Mesenchymal stem cell (in vitro differentiated cells and primary cell): ENCODE data around the gene OR52E6.

Source experiments
- DNase-seq: peaks from one replicate; pipeline ENCODE4 v3.0.0-alpha.2; 2013
- H2AFZ ChIP-seq: one replicate; pipeline ENCODE4 v1.6.1; 2013; ENCODE audit warnings: low read depth, mild to moderate bottlenecking, control low read depth, inconsistent platforms, low read length, moderate library complexity
- H2AK5ac ChIP-seq: 2 replicates; pipeline ENCODE4 v1.6.1; 2013; ENCODE audit warnings: low read length, moderate library complexity, mild to moderate bottlenecking, inconsistent platforms; ENCODE audit not compliant: severe bottlenecking
- H2BK120ac ChIP-seq: one replicate; pipeline ENCODE4 v1.6.1; 2013; ENCODE audit warnings: low read depth, mild to moderate bottlenecking, inconsistent platforms, low read length, moderate library complexity
- H2BK12ac ChIP-seq, 2 experiments: one replicate each; pipeline ENCODE4 v1.6.1; 2013; ENCODE audit warnings: inconsistent platforms in 2 of 2, low read length in 2 of 2, mild to moderate bottlenecking in 2 of 2, moderate library complexity in 2 of 2, control low read depth in 1 of 2
- H2BK15ac ChIP-seq: one replicate; pipeline ENCODE4 v1.6.1; 2013; ENCODE audit warnings: mild to moderate bottlenecking, low read depth, inconsistent platforms; ENCODE audit not compliant: poor library complexity, severe bottlenecking
- H2BK5ac ChIP-seq: 2 replicates; pipeline ENCODE4 v1.6.1; 2013; ENCODE audit warnings: low read depth, mild to moderate bottlenecking, low read length, control low read depth, inconsistent platforms; ENCODE audit not compliant: poor library complexity, severe bottlenecking
- H3K14ac ChIP-seq, 2 experiments: one replicate each; pipeline ENCODE4 v1.6.1; 2013; ENCODE audit warnings: inconsistent platforms in 2 of 2, low read length in 2 of 2, control low read depth in 1 of 2, mild to moderate bottlenecking in 1 of 2, moderate library complexity in 1 of 2
- H3K18ac ChIP-seq, 2 experiments: one replicate each; pipeline ENCODE4 v1.6.1; 2013; ENCODE audit warnings: inconsistent platforms in 2 of 2, low read length in 2 of 2, control low read depth in 1 of 2, low read depth in 1 of 2, mild to moderate bottlenecking in 1 of 2
- H3K23ac ChIP-seq, 2 experiments: one replicate each; pipeline ENCODE4 v1.6.1; 2013; ENCODE audit warnings: inconsistent platforms in 2 of 2, low read length in 2 of 2, mild to moderate bottlenecking in 2 of 2, moderate library complexity in 2 of 2, control low read depth in 1 of 2
- H3K27ac ChIP-seq: 2 replicates; pipeline ENCODE4 v1.5.1; 2013; ENCODE audit warnings: mild to moderate bottlenecking, moderate library complexity, low read length, control low read depth, inconsistent platforms; ENCODE audit not compliant: poor library complexity, severe bottlenecking
- H3K27me3 ChIP-seq, 2 experiments: 2 replicates each; pipeline versions ENCODE4 v1.6.1 to v1.7.0; 2013; ENCODE audit warnings: low read length in 2 of 2, mild to moderate bottlenecking in 2 of 2, moderate library complexity in 2 of 2, control low read depth in 1 of 2, inconsistent platforms in 1 of 2; ENCODE audit not compliant: control insufficient read depth in 1 of 2, insufficient read depth in 1 of 2
- H3K36me3 ChIP-seq, 2 experiments: 2 replicates each; pipeline versions ENCODE4 v1.6.1 to v1.7.0; 2013; ENCODE audit warnings: low read length in 2 of 2, control low read depth in 1 of 2, inconsistent platforms in 1 of 2, low read depth in 1 of 2, mild to moderate bottlenecking in 1 of 2; ENCODE audit not compliant: insufficient read depth in 2 of 2, control insufficient read depth in 1 of 2
- H3K4ac ChIP-seq, 2 experiments: one replicate each; pipeline ENCODE4 v1.6.1; 2013; ENCODE audit warnings: inconsistent platforms in 2 of 2, low read length in 2 of 2, mild to moderate bottlenecking in 2 of 2, moderate library complexity in 2 of 2, control low read depth in 1 of 2, low read depth in 1 of 2
- H3K4me1 ChIP-seq: 2 replicates; pipeline ENCODE4 v1.6.1; 2013; ENCODE audit warnings: low read depth, low read length, control low read depth; ENCODE audit not compliant: control insufficient read depth, insufficient read depth
- H3K4me2 ChIP-seq: 2 replicates; pipeline ENCODE4 v1.6.1; 2013; ENCODE audit warnings: low read length, mild to moderate bottlenecking, inconsistent platforms; ENCODE audit not compliant: poor library complexity, severe bottlenecking
- H3K4me3 ChIP-seq, 2 experiments: 2 replicates each; pipeline versions ENCODE4 v1.5.1 to v1.7.0; 2013; ENCODE audit warnings: low read length in 2 of 2, mild to moderate bottlenecking in 2 of 2, control low read depth in 1 of 2, low read depth in 1 of 2; ENCODE audit not compliant: insufficient read depth in 1 of 2
- H3K79me1 ChIP-seq: replicated peaks from 2 replicates; pipeline ENCODE4 v1.6.1; 2013; ENCODE audit warnings: mild to moderate bottlenecking, control low read depth, low read length, inconsistent platforms; ENCODE audit not compliant: poor library complexity, severe bottlenecking
- H3K9ac ChIP-seq: 2 replicates; pipeline ENCODE4 v1.7.0; 2013; ENCODE audit warnings: mild to moderate bottlenecking, low read length, moderate library complexity
- H3K9me3 ChIP-seq: 2 replicates; pipeline ENCODE4 v1.7.0; 2013; ENCODE audit warnings: mild to moderate bottlenecking, low read length; ENCODE audit not compliant: control insufficient read depth
- H4K8ac ChIP-seq: one replicate; pipeline ENCODE4 v1.6.1; 2013; ENCODE audit warnings: inconsistent platforms, mild to moderate bottlenecking, low read length, moderate library complexity
- H4K91ac ChIP-seq: one replicate; pipeline ENCODE4 v1.6.1; 2013; ENCODE audit warnings: mild to moderate bottlenecking, low read length, inconsistent platforms
- WGBS: methylation state at CpG from one replicate; pipeline ENCODE4 v1.1.7; 2013; ENCODE audit warnings: mixed read lengths; 5-methylcytosine and 5-hydroxymethylcytosine counted together

Gene OR52E6

GRCh38 chr11:5815534-5815933, 26.2 kb downstream of the OR52E6 start:
- H3K9me3 ChIP-seq = no peaks in the 10 kb centered on the region
- no peak overlapping the region for H2AK5ac ChIP-seq
- no peak overlapping the region for H2BK120ac ChIP-seq
- H3K4me3 ChIP-seq = no peak overlapping the region
- no peak overlapping the region for H4K8ac ChIP-seq
- H3K14ac ChIP-seq = no peak overlapping the region
- no peak overlapping the region for H2AFZ ChIP-seq
- DNase-seq = no peak
- no peaks in the 10 kb centered on the region for H3K36me3 ChIP-seq
- no peaks in the 10 kb centered on the region for H3K4me1 ChIP-seq
- H2BK12ac ChIP-seq = no peak overlapping the region
- 95% methylated on average over 2 of the region's 4 CpGs for WGBS
- no peak overlapping the region for H3K4me2 ChIP-seq
- H4K91ac ChIP-seq = no peak overlapping the region
- no peaks in the 10 kb centered on the region for H3K79me1 ChIP-seq
- H3K9ac ChIP-seq = no peak overlapping the region
- no peak overlapping the region for H3K23ac ChIP-seq
- no peak overlapping the region for H2BK5ac ChIP-seq
- no peak overlapping the region for H3K4ac ChIP-seq
- no peak overlapping the region for H2BK15ac ChIP-seq
- no peak overlapping the region for H3K27ac ChIP-seq
- H3K18ac ChIP-seq = no peak overlapping the region
- no peaks in the 10 kb centered on the region for H3K27me3 ChIP-seq

- 81% methylated on average over 4 of the region's 6 CpGs for WGBS
- H3K14ac ChIP-seq = no peak overlapping the region
- no peak for DNase-seq
These were observed 31.5 kb downstream of the OR52E6 start for GRCh38 chr11:5809905-5810795.

GRCh38 chr11:5809122-5809519, 32.6 kb downstream of the OR52E6 start:
- Histone ChIP-seq H3K4me2 (peak overlapping the region; percentile 90), H3K18ac (no peak overlapping the region), H3K79me1 (no peaks in the 10 kb centered on the region), H2BK12ac (no peak overlapping the region), H2BK5ac (no peak overlapping the region), H3K4ac (no peak overlapping the region), H3K4me1 (peaks cover 3% of the 10 kb centered on the region), H2BK15ac (peak overlapping the region; percentile 77), H3K14ac (no peak overlapping the region), H2AK5ac (no peak overlapping the region), H3K36me3 (no peaks in the 10 kb centered on the region), H3K23ac (no peak overlapping the region), H4K8ac (no peak overlapping the region), H3K27me3 (peaks cover 4 to 12% of the 10 kb centered on the region in 2 experiments), H2AFZ (peak overlapping the region; percentile 48), H3K27ac (no peak overlapping the region), H3K9me3 (peaks cover under 1% of the 10 kb centered on the region), H4K91ac (no peak overlapping the region), H3K9ac (peak overlapping the region; percentile 86), H2BK120ac (no peak overlapping the region), H3K4me3 (peak overlapping the region in 1 of 2 experiments; percentile 92)
- DNase-seq = peak; percentile 2
- WGBS = 84% methylated on average over 5 of the region's 5 CpGs

More at GRCh38 chr11:5809905-5810795, 31.5 kb downstream of the OR52E6 start:
- Histone ChIP-seq H2BK12ac (no peak overlapping the region), H3K27me3 (peaks cover 4 to 12% of the 10 kb centered on the region in 2 experiments), H4K91ac (no peak overlapping the region), H3K9me3 (no peaks in the 10 kb centered on the region), H2AFZ (no peak overlapping the region), H2AK5ac (no peak overlapping the region), H3K79me1 (no peaks in the 10 kb centered on the region), H2BK5ac (no peak overlapping the region), H3K4me2 (no peak overlapping the region), H3K4me3 (no peak overlapping the region), H3K4ac (no peak overlapping the region), H3K4me1 (peaks cover 3% of the 10 kb centered on the region), H3K27ac (no peak overlapping the region), H4K8ac (no peak overlapping the region), H2BK15ac (no peak overlapping the region), H2BK120ac (no peak overlapping the region), H3K18ac (no peak overlapping the region), H3K23ac (no peak overlapping the region), H3K36me3 (no peaks in the 10 kb centered on the region), H3K9ac (no peak overlapping the region)

GRCh38 chr11:5808500-5809121, 33.1 kb downstream of the OR52E6 start, which contains the start of gene OR52N2:
OR52N2 (plus strand) TSS chr11:5808924; CDS start chr11:5820336, 11,412 bp downstream.
- no peaks in the 10 kb centered on the region for H3K79me1 ChIP-seq
- no peak within 1 kb of the TSS for H3K27ac ChIP-seq
- no peaks in the 10 kb centered on the region for H3K36me3 ChIP-seq
- peaks cover 4% of the 10 kb centered on the region for H3K9me3 ChIP-seq
- H3K4me2 ChIP-seq = peak within 1 kb of the TSS; percentile 90
- H2BK5ac ChIP-seq = no peak within 1 kb of the TSS
- H3K4ac ChIP-seq = no peak within 1 kb of the TSS
- 20% methylated on average over 24 of the region's 24 CpGs for WGBS
- peak within 1 kb of the TSS; percentile 86 for H3K9ac ChIP-seq
- peak within 1 kb of the TSS; percentile 50 to 92 for H3K4me3 ChIP-seq
- peaks cover 4 to 12% of the 10 kb centered on the region in 2 experiments for H3K27me3 ChIP-seq
- H2AFZ ChIP-seq = peak within 1 kb of the TSS; percentile 48
- peaks cover 3% of the 10 kb centered on the region for H3K4me1 ChIP-seq
- no peak within 1 kb of the TSS for H2AK5ac ChIP-seq
- DNase-seq = peak; percentile 77
- H2BK12ac ChIP-seq = no peak within 1 kb of the TSS
- no peak within 1 kb of the TSS for H4K8ac ChIP-seq
- no peak within 1 kb of the TSS for H2BK120ac ChIP-seq
- H2BK15ac ChIP-seq = peak within 1 kb of the TSS; percentile 77
- H4K91ac ChIP-seq = peak within 1 kb of the TSS; percentile 21
- peak within 1 kb of the TSS in 1 of 2 experiments; percentile 29 for H3K18ac ChIP-seq
- peak within 1 kb of the TSS in 1 of 2 experiments; percentile 45 for H3K14ac ChIP-seq
- no peak within 1 kb of the TSS for H3K23ac ChIP-seq
